Measurements from ENCODE around the gene CNDP2.

The CNDP2 gene

DNA sequence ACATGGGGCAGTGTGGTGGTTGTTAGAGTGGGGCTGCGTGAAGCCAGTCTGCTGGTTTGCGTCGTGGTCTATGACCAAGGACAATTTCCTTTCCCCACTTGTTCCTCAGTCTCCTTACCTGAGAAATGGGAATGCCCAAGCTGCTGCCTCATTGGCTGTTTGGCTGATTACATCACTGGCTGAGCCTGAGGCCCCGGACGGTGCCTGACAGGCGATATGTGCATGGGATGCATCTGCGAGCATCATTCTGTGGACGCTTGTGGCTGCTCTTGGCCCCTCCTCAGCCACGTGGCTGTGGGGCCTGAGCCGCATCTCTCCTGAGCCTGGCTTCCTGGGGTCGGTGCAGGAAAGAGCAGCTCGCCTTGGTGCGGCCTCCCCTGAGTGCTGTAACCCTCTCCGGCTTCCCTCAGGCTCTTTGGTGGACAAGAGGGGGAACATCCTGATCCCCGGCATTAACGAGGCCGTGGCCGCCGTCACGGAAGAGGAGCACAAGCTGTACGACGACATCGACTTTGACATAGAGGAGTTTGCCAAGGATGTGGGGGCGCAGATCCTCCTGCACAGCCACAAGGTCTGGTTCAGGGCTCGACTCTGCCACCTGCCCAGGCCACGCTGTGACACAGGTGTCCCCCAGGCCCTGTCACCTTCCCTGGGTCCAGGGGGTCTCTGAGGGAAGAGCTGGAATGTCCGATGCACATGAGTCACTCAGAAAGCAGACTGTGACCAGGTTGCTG, 17.2 kb downstream of the CNDP2 start:
- no peak for DNase-seq (ENCODE audit: low read depth, low spot score)
- peaks cover 2% of the 10 kb centered on the region for H3K4me1 ChIP-seq (ENCODE audit: insufficient read depth, insufficient read length)
- no peaks in the 10 kb centered on the region for H3K27me3 ChIP-seq (ENCODE audit: insufficient read depth, insufficient read length)
- no peak overlapping the region for H3K9ac ChIP-seq (ENCODE audit: insufficient read length, low read depth)
- H3K4me3 ChIP-seq (ENCODE audit: insufficient read length, low read depth), result no peak overlapping the region
- no peaks in the 10 kb centered on the region for H3K9me3 ChIP-seq (ENCODE audit: insufficient read depth, low read length)
- TF ChIP-seq ZNF274 (IDR thresholded peaks at IDR 0.05; ENCODE audit: low read depth, low read length), result no peak
- TF ChIP-seq SUZ12 (IDR thresholded peaks at IDR 0.05; ENCODE audit: extremely low read depth, insufficient read depth, insufficient read length), result no peak
- TF ChIP-seq YY1 (IDR thresholded peaks at IDR 0.05; ENCODE audit: insufficient read depth, insufficient read length), result no peak
- peaks cover 91% of the 10 kb centered on the region for H3K36me3 ChIP-seq (ENCODE audit: insufficient read depth, insufficient read length, low read length)

DNA sequence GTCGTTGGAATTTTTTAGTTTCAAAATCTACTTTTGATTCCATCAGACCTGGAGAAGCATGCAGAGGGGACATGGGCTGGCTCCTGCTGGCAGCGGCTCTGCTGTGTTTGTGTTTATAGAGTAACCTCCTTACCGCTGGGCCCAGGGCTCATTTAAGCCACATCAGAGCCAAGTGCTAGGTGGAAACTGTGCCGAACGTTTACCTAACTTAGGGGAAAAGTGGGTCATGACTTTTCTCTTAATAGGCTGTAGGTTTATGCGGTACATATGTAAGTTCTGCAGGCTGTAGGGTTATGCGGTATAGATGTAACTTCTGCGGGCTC, 17.7 kb downstream of the CNDP2 start:
- Histone ChIP-seq H3K9ac (ENCODE audit: insufficient read length, low read depth) (no peak overlapping the region), H3K4me1 (ENCODE audit: insufficient read depth, insufficient read length) (peaks cover 2% of the 10 kb centered on the region), H3K27me3 (ENCODE audit: insufficient read depth, insufficient read length) (no peaks in the 10 kb centered on the region), H3K9me3 (ENCODE audit: insufficient read depth, low read length) (no peaks in the 10 kb centered on the region), H3K36me3 (ENCODE audit: insufficient read depth, insufficient read length, low read length) (peaks cover 93% of the 10 kb centered on the region), H3K4me3 (ENCODE audit: insufficient read length, low read depth) (no peak overlapping the region)
- DNase-seq (ENCODE audit: low read depth, low spot score), result no peak
- TF ChIP-seq ZNF274 (IDR thresholded peaks at IDR 0.05; ENCODE audit: low read depth, low read length) (no peak), YY1 (IDR thresholded peaks at IDR 0.05; ENCODE audit: insufficient read depth, insufficient read length) (no peak), SUZ12 (IDR thresholded peaks at IDR 0.05; ENCODE audit: extremely low read depth, insufficient read depth, insufficient read length) (no peak)

DNA sequence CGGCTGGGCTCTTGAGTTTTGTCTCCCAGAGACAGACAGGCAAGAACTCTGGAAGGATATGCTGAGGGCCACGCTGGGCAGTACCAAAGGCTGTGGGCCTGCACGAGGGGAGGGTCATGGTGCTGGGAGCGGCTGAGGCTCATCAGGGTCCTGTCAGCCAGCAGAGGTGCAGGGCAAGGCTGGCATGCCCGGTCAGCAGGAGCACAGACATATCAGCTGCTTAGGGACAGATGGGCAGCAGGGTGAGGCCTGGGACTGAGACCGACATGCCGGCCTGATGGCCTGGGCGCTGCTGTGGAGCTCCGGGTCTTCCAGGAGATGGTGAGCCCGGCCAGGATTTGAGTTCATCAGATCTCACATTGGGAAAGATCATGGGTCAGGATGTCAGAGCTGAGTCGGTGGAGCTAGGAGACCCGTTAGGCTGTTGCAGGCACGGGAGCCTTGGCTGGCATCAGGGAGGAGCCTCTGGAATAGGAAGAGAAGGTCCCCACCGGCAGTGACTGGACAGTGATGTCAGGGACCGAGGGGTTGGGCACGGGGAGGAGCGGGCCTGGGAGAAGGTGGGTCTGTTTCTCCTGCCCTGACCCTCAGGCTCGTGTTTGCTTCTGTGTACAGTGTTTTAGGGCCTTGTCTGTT, 18.8 kb downstream of the CNDP2 start:
- no peak overlapping the region for H3K9ac ChIP-seq (ENCODE audit: insufficient read length, low read depth)
- DNase-seq (ENCODE audit: low read depth, low spot score), result no peak
- no peak overlapping the region for H3K4me3 ChIP-seq (ENCODE audit: insufficient read length, low read depth)
- no peaks in the 10 kb centered on the region for H3K9me3 ChIP-seq (ENCODE audit: insufficient read depth, low read length)
- TF ChIP-seq YY1 (IDR thresholded peaks at IDR 0.05; ENCODE audit: insufficient read depth, insufficient read length), result no peak
- no peak for TF ChIP-seq SUZ12 (IDR thresholded peaks at IDR 0.05; ENCODE audit: extremely low read depth, insufficient read depth, insufficient read length)
- no peak for TF ChIP-seq ZNF274 (IDR thresholded peaks at IDR 0.05; ENCODE audit: low read depth, low read length)
- peaks cover 2% of the 10 kb centered on the region for H3K4me1 ChIP-seq (ENCODE audit: insufficient read depth, insufficient read length)
- H3K36me3 ChIP-seq (ENCODE audit: insufficient read depth, insufficient read length, low read length), result peaks cover 93% of the 10 kb centered on the region
- no peaks in the 10 kb centered on the region for H3K27me3 ChIP-seq (ENCODE audit: insufficient read depth, insufficient read length)

DNA sequence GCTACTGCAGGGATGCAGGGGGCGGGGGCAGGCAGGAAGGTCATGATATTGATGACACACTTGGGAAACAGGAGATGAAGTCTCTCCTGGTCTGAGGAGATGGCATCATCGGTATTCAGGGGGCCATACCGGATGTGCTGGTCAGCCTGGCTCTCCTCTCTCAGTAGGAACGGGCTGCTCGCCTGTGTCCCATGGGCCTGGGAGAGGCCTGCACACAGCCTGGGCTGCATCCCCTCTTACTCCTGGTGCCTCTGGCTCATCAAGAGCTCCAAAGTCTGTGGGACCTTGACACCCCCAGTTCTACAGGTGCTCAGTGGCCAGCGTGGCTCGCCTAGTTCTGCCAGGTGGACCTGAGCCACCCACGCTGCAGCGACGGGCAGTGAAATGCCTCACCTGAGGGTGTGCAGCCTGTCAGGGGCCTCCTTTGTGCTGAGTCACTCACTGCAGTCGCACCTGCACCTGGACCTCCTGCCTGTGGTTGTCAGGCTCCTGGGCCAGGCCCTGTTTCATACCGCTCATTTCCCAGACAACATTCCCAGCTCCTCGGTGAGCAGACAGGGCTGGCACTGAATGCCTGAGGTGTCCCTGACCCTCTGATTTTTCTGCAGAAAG, 19.6 kb downstream of the CNDP2 start:
- Histone ChIP-seq H3K4me3 (ENCODE audit: insufficient read length, low read depth) (no peak overlapping the region), H3K9me3 (ENCODE audit: insufficient read depth, low read length) (no peaks in the 10 kb centered on the region), H3K9ac (ENCODE audit: insufficient read length, low read depth) (no peak overlapping the region), H3K36me3 (ENCODE audit: insufficient read depth, insufficient read length, low read length) (peaks cover 93% of the 10 kb centered on the region), H3K4me1 (ENCODE audit: insufficient read depth, insufficient read length) (peaks cover 2% of the 10 kb centered on the region), H3K27me3 (ENCODE audit: insufficient read depth, insufficient read length) (no peaks in the 10 kb centered on the region)
- TF ChIP-seq YY1 (IDR thresholded peaks at IDR 0.05; ENCODE audit: insufficient read depth, insufficient read length) (no peak), SUZ12 (IDR thresholded peaks at IDR 0.05; ENCODE audit: extremely low read depth, insufficient read depth, insufficient read length) (no peak), ZNF274 (IDR thresholded peaks at IDR 0.05; ENCODE audit: low read depth, low read length) (no peak)
- no peak for DNase-seq (ENCODE audit: low read depth, low spot score)

DNA sequence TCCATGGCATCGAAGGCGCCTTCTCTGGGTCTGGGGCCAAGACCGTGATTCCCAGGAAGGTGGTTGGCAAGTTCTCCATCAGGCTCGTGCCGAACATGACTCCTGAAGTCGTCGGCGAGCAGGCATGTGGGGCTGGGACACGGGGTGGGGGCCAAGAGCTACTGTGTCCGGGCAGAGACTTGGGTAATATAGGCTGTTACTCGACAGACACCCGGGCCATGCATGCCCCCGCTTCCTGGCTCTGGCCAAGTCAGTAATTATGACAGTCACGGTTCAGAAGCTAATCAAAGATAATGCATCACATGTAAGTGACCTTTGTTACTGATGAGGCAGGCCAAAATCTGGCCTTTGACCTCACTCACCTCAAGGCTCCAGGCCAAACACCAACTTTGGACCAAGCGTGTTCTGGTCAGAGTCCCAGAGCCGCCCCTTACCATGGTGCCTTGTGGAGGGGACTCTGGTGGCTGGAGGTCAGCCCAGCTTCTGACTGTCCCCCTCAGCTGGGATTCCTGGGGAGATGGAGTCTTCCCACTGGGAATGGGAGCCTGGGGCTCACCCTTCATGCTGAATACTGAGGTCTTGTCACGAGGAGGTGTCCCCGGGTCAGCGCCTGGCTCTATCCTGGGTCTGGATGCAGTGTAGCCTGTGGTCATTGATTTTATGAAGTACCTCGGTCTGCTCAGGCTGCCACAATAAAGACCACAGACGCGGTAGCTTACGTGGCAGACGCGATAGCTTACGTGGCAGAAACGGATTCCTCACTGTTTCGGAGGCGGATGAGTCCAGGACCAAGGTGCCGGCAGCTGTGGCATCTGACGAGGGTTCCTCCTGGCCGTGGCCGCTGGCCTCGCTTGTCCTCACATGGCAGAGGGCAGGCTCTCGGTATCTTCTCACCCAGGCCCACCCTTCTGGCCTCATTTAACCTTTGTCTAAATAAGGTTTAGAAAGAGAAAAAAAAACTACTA, 20.4 kb downstream of the CNDP2 start:
- Histone ChIP-seq H3K4me1 (ENCODE audit: insufficient read depth, insufficient read length) (peaks cover 2% of the 10 kb centered on the region), H3K9me3 (ENCODE audit: insufficient read depth, low read length) (no peaks in the 10 kb centered on the region), H3K36me3 (ENCODE audit: insufficient read depth, insufficient read length, low read length) (peaks cover 96% of the 10 kb centered on the region), H3K27me3 (ENCODE audit: insufficient read depth, insufficient read length) (no peaks in the 10 kb centered on the region), H3K9ac (ENCODE audit: insufficient read length, low read depth) (no peak overlapping the region), H3K4me3 (ENCODE audit: insufficient read length, low read depth) (no peak overlapping the region)
- DNase-seq (ENCODE audit: low read depth, low spot score), result no peak
- TF ChIP-seq YY1 (IDR thresholded peaks at IDR 0.05; ENCODE audit: insufficient read depth, insufficient read length), result no peak
- no peak for TF ChIP-seq SUZ12 (IDR thresholded peaks at IDR 0.05; ENCODE audit: extremely low read depth, insufficient read depth, insufficient read length)
- no peak for TF ChIP-seq ZNF274 (IDR thresholded peaks at IDR 0.05; ENCODE audit: low read depth, low read length)

DNA sequence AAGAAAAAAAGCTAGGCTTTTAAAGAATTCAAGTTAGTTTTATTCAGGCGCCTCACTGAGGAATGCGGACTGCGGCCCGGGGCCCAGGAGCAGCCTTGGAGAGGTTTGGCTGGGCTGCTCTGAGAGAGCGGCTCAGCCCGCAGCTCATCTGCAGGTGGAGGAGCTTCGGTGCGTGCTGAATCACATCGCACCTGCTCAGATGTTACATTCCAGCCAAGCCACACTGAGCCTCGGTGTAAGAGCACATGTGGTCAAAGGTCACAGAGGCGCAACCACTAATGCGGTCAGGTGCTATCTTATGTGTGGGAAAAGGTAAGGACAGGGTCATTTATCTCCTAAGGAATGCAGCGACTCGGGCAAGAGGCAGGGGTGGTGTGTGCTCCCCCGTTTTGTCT, 21.1 kb downstream of the CNDP2 start:
- H3K4me1 ChIP-seq (ENCODE audit: insufficient read depth, insufficient read length), result peaks cover 2% of the 10 kb centered on the region
- peaks cover 92% of the 10 kb centered on the region for H3K36me3 ChIP-seq (ENCODE audit: insufficient read depth, insufficient read length, low read length)
- H3K9ac ChIP-seq (ENCODE audit: insufficient read length, low read depth), result no peak overlapping the region
- H3K9me3 ChIP-seq (ENCODE audit: insufficient read depth, low read length), result no peaks in the 10 kb centered on the region
- no peak for DNase-seq (ENCODE audit: low read depth, low spot score)
- no peak for TF ChIP-seq YY1 (IDR thresholded peaks at IDR 0.05; ENCODE audit: insufficient read depth, insufficient read length)
- no peak for TF ChIP-seq ZNF274 (IDR thresholded peaks at IDR 0.05; ENCODE audit: low read depth, low read length)
- no peak for TF ChIP-seq SUZ12 (IDR thresholded peaks at IDR 0.05; ENCODE audit: extremely low read depth, insufficient read depth, insufficient read length)
- H3K4me3 ChIP-seq (ENCODE audit: insufficient read length, low read depth), result no peak overlapping the region
- H3K27me3 ChIP-seq (ENCODE audit: insufficient read depth, insufficient read length), result no peaks in the 10 kb centered on the region
